ENCODE data around the gene STEAP2. TPM values are rescaled to one million over a fixed set of nuclear protein-coding genes. Genes with fewer than 3 reads are reported as not detected.

Gene STEAP2
- total RNA-seq, 1 experiment from 2014 or later: 13.4 TPM

GRCh38 chr7:90246171-90246570 lies 34.6 kb downstream of the STEAP2 start:
- Histone ChIP-seq H3K27ac (ENCODE audit: low read depth, low read length) (no peak overlapping the region), H3K36me3 (ENCODE audit: control insufficient read depth in 1 of 2, insufficient read depth in 2 of 2, low read length in 2 of 2) (no peaks in the 10 kb centered on the region), H3K9me3 (ENCODE audit: control insufficient read depth in 1 of 2, insufficient read depth in 1 of 2, low read depth in 1 of 2, low read length in 2 of 2) (no peaks in the 10 kb centered on the region), H3K4me3 (replicated peaks in 1 of 2; ENCODE audit: low read depth in 1 of 2, low read length in 2 of 2) (peak overlapping the region in 1 of 2 experiments; percentile 76; a peak in 1 of 4 replicates), H3K9me2 (ENCODE audit: insufficient read depth) (no peaks in the 10 kb centered on the region), H3K4me2 (ENCODE audit: low read length) (peak overlapping the region; percentile 92), H3K9ac (ENCODE audit: low read length) (no peak overlapping the region), H3K79me2 (ENCODE audit: insufficient read depth, low read length) (no peaks in the 10 kb centered on the region), H3K4me1 (ENCODE audit: control insufficient read depth in 1 of 2, insufficient read depth in 2 of 2, low read length in 2 of 2) (peaks cover 2 to 15% of the 10 kb centered on the region in 2 experiments; a peak in 1 of 4 replicates), H2AFZ (ENCODE audit: low read depth, low read length, poor library complexity, severe bottlenecking) (no peak overlapping the region), H3K27me3 (ENCODE audit: insufficient read depth, low read length) (no peaks in the 10 kb centered on the region), H4K20me1 (ENCODE audit: insufficient read depth) (no peaks in the 10 kb centered on the region)
- RAD21 ChIA-PET (ENCODE audit: low non-redundant PET in 1 of 2, low total read pairs in 2 of 2, uncharacterized antibody in 2 of 2, unreplicated experiment in 2 of 2): no interaction called here
- BruUV-seq (replicated peaks): no TSS peak
- no peak for TF ChIP-seq POLR2AphosphoS5 (IDR thresholded peaks at IDR 0.05; ENCODE audit: low read depth, low read length)
- no peak for TF ChIP-seq EZH2 (IDR thresholded peaks at IDR 0.05)
- no peak for TF ChIP-seq TCF7L2 (IDR thresholded peaks at IDR 0.05; ENCODE audit: borderline replicate concordance, extremely low read depth, insufficient read depth, insufficient read length)
- no peak for TF ChIP-seq EGR1 (IDR thresholded peaks at IDR 0.05; ENCODE audit: low read depth)
- TF ChIP-seq, protein P1, sequence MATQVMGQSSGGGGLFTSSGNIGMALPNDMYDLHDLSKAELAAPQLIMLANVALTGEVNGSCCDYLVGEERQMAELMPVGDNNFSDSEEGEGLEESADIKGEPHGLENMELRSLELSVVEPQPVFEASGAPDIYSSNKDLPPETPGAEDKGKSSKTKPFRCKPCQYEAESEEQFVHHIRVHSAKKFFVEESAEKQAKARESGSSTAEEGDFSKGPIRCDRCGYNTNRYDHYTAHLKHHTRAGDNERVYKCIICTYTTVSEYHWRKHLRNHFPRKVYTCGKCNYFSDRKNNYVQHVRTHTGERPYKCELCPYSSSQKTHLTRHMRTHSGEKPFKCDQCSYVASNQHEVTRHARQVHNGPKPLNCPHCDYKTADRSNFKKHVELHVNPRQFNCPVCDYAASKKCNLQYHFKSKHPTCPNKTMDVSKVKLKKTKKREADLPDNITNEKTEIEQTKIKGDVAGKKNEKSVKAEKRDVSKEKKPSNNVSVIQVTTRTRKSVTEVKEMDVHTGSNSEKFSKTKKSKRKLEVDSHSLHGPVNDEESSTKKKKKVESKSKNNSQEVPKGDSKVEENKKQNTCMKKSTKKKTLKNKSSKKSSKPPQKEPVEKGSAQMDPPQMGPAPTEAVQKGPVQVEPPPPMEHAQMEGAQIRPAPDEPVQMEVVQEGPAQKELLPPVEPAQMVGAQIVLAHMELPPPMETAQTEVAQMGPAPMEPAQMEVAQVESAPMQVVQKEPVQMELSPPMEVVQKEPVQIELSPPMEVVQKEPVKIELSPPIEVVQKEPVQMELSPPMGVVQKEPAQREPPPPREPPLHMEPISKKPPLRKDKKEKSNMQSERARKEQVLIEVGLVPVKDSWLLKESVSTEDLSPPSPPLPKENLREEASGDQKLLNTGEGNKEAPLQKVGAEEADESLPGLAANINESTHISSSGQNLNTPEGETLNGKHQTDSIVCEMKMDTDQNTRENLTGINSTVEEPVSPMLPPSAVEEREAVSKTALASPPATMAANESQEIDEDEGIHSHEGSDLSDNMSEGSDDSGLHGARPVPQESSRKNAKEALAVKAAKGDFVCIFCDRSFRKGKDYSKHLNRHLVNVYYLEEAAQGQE (IDR thresholded peaks at IDR 0.05; ENCODE audit: low read depth): no peak
- TF ChIP-seq SRF (IDR thresholded peaks at IDR 0.05; ENCODE audit: low read depth): no peak
- no peak for TF ChIP-seq ZNF274 (IDR thresholded peaks at IDR 0.05; ENCODE audit: low read depth, low read length)
- TF ChIP-seq JUND (IDR thresholded peaks at IDR 0.05): no peak
- ATAC-seq: no peak
- no peak for DNase-seq (ENCODE audit: low read depth, low spot score)
- intact Hi-C loops (cut with micrococcal nuclease): no loop called here
- POLR2A ChIA-PET: no interaction called here
- CTCF ChIA-PET: no interaction called here

Data from HCT116 (cell line).